T-helper 2 cell treated with Interferon-gamma antibody and Interleukin-4, amounts not matched to agents 5 μg/mL and 100 μg/mL, for 36 hours (primary cell): ENCODE data around the gene TFDP1.
"Not testable (repeated sequence)": the region's sequence is repeated elsewhere in the genome, so short reads cannot be mapped to it uniquely, and the experiment has no call there.

Experiments
- DNase-seq: peaks from one replicate; pipeline ENCODE4 v3.0.0; 2021; ENCODE audit warnings: low spot score
- H3K27ac Mint-ChIP-seq: one replicate; pipeline ENCODE4 v1.8.0; 2021; ENCODE audit warnings: mild to moderate bottlenecking, mixed read lengths
- H3K27me3 Mint-ChIP-seq: one replicate; pipeline ENCODE4 v1.8.0; 2021; ENCODE audit warnings: low read depth, mixed read lengths
- H3K36me3 Mint-ChIP-seq: one replicate; pipeline ENCODE4 v1.8.0; 2021; ENCODE audit warnings: low read depth, mixed read lengths
- H3K4me1 Mint-ChIP-seq: one replicate; pipeline ENCODE4 v1.8.0; 2021; ENCODE audit warnings: low read depth, mixed read lengths
- H3K4me3 Mint-ChIP-seq: one replicate; pipeline ENCODE4 v1.8.0; 2022; ENCODE audit warnings: mild to moderate bottlenecking, moderate library complexity, mixed read lengths
- H3K9me3 Mint-ChIP-seq: one replicate; pipeline ENCODE4 v1.8.0; 2021; ENCODE audit warnings: mixed read lengths

TFDP1 gene

GRCh38 chr13:113592571-113592970 lies 8.0 kb downstream of the TFDP1 start:
- Mint-ChIP-seq H3K36me3 (peaks cover 45% of the 10 kb centered on the region), H3K4me1 (peaks cover 16% of the 10 kb centered on the region), H3K4me3 (no peak overlapping the region), H3K27me3 (no peaks in the 10 kb centered on the region), H3K27ac (no peak overlapping the region), H3K9me3 (no peaks in the 10 kb centered on the region)
- no peak for DNase-seq

GRCh38 chr13:113594066-113594821 lies 9.7 kb downstream of the TFDP1 start:
- Mint-ChIP-seq H3K36me3 (peaks cover 52% of the 10 kb centered on the region), H3K4me1 (peaks cover 12% of the 10 kb centered on the region)
- not testable (repeated sequence) for H3K4me3 Mint-ChIP-seq, H3K27ac Mint-ChIP-seq, DNase-seq, H3K9me3 Mint-ChIP-seq, H3K27me3 Mint-ChIP-seq

GRCh38 chr13:113595131-113595530 lies 10.6 kb downstream of the TFDP1 start:
- Mint-ChIP-seq H3K9me3 (no peaks in the 10 kb centered on the region), H3K4me1 (peaks cover 12% of the 10 kb centered on the region), H3K36me3 (peaks cover 56% of the 10 kb centered on the region), H3K4me3 (no peak overlapping the region), H3K27ac (no peak overlapping the region), H3K27me3 (no peaks in the 10 kb centered on the region)
- no peak for DNase-seq

- H3K4me3 Mint-ChIP-seq = no peak overlapping the region
- H3K9me3 Mint-ChIP-seq = no peaks in the 10 kb centered on the region
- H3K27ac Mint-ChIP-seq = no peak overlapping the region
- peaks cover 59% of the 10 kb centered on the region for H3K36me3 Mint-ChIP-seq
- H3K4me1 Mint-ChIP-seq = peaks cover 9% of the 10 kb centered on the region
- no peaks in the 10 kb centered on the region for H3K27me3 Mint-ChIP-seq
- no peak for DNase-seq
These were observed 12.0 kb downstream of the TFDP1 start for GRCh38 chr13:113596321-113597200.

GRCh38 chr13:113597391-113598080 lies 13.0 kb downstream of the TFDP1 start:
- no peak for DNase-seq
- Mint-ChIP-seq H3K27ac (no peak overlapping the region), H3K4me1 (peaks cover 5% of the 10 kb centered on the region), H3K27me3 (no peaks in the 10 kb centered on the region), H3K36me3 (peaks cover 53% of the 10 kb centered on the region), H3K9me3 (no peaks in the 10 kb centered on the region), H3K4me3 (no peak overlapping the region)

- Mint-ChIP-seq H3K27me3 (no peaks in the 10 kb centered on the region), H3K9me3 (no peaks in the 10 kb centered on the region), H3K36me3 (peaks cover 52% of the 10 kb centered on the region), H3K27ac (no peak overlapping the region), H3K4me3 (no peak overlapping the region), H3K4me1 (peaks cover 8% of the 10 kb centered on the region)
- DNase-seq = no peak
These were observed 13.5 kb downstream of the TFDP1 start for GRCh38 chr13:113598081-113598410.

GRCh38 chr13:113598481-113598880 lies 13.9 kb downstream of the TFDP1 start:
- H3K27ac Mint-ChIP-seq = no peak overlapping the region
- peaks cover 52% of the 10 kb centered on the region for H3K36me3 Mint-ChIP-seq
- no peak overlapping the region for H3K4me3 Mint-ChIP-seq
- H3K9me3 Mint-ChIP-seq = no peaks in the 10 kb centered on the region
- peaks cover 8% of the 10 kb centered on the region for H3K4me1 Mint-ChIP-seq
- no peak for DNase-seq
- H3K27me3 Mint-ChIP-seq = no peaks in the 10 kb centered on the region

- peak overlapping the region; percentile 26 for H3K27ac Mint-ChIP-seq
These were observed 14.8 kb downstream of the TFDP1 start for GRCh38 chr13:113599391-113599790.

GRCh38 chr13:113601166-113602070 lies 16.9 kb downstream of the TFDP1 start:
- Mint-ChIP-seq H3K4me1 (peaks cover 14% of the 10 kb centered on the region), H3K27me3 (no peaks in the 10 kb centered on the region), H3K36me3 (peaks cover 47% of the 10 kb centered on the region), H3K9me3 (no peaks in the 10 kb centered on the region), H3K4me3 (no peak overlapping the region), H3K27ac (no peak overlapping the region)
- DNase-seq = no peak

More at GRCh38 chr13:113599391-113599790, 14.8 kb downstream of the TFDP1 start:
- Mint-ChIP-seq H3K4me3 (no peak overlapping the region), H3K9me3 (no peaks in the 10 kb centered on the region), H3K36me3 (peaks cover 52% of the 10 kb centered on the region), H3K4me1 (peaks cover 8% of the 10 kb centered on the region), H3K27me3 (no peaks in the 10 kb centered on the region)
- DNase-seq = no peak

- no peak overlapping the region for H3K27ac Mint-ChIP-seq
- H3K4me1 Mint-ChIP-seq = peaks cover 14% of the 10 kb centered on the region
- no peak for DNase-seq
- H3K27me3 Mint-ChIP-seq = no peaks in the 10 kb centered on the region
- no peak overlapping the region for H3K4me3 Mint-ChIP-seq
- peaks cover 43% of the 10 kb centered on the region for H3K36me3 Mint-ChIP-seq
- H3K9me3 Mint-ChIP-seq = no peaks in the 10 kb centered on the region
These were observed 17.9 kb downstream of the TFDP1 start for GRCh38 chr13:113602291-113602988.

- DNase-seq = no peak
- Mint-ChIP-seq H3K36me3 (peaks cover 39% of the 10 kb centered on the region), H3K27me3 (no peaks in the 10 kb centered on the region), H3K9me3 (no peaks in the 10 kb centered on the region), H3K4me3 (no peak overlapping the region), H3K27ac (no peak overlapping the region), H3K4me1 (peaks cover 14% of the 10 kb centered on the region)
These were observed 18.7 kb downstream of the TFDP1 start for GRCh38 chr13:113603116-113603710.

GRCh38 chr13:113604186-113604585 lies 19.6 kb downstream of the TFDP1 start:
- Mint-ChIP-seq H3K4me1 (peaks cover 9% of the 10 kb centered on the region), H3K9me3 (no peaks in the 10 kb centered on the region), H3K27me3 (no peaks in the 10 kb centered on the region), H3K27ac (no peak overlapping the region), H3K36me3 (peaks cover 33% of the 10 kb centered on the region), H3K4me3 (no peak overlapping the region)
- DNase-seq = no peak
